K562 (cell line): ENCODE results near the gene HYAL1. TPM values are rescaled to one million over a fixed set of nuclear protein-coding genes. Genes with fewer than 3 reads are reported as not detected.

ENCODE experiments used
- CC2D1A ChIP-seq: fragments of 450-650 bp; IDR thresholded peaks from 2 replicates; pipeline ENCODE4 v1.6.1; 2017; ENCODE audit warnings: mild to moderate bottlenecking
- HDAC1 ChIP-seq, 2 experiments: fragments of 450-650 bp; IDR thresholded peaks; 2 replicates each; pipeline ENCODE4 v1.6.1; 2016 to 2017; ENCODE audit warnings: inconsistent platforms in 1 of 2, mild to moderate bottlenecking in 1 of 2, moderate library complexity in 1 of 2
- MAZ ChIP-seq, 2 experiments: fragments of 450-650 bp in 1 of 2; sonication (generic) in 1 of 2; formaldehyde crosslinking; IDR thresholded peaks in 1 of 2; conservative IDR thresholded peaks in 1 of 2; 2 replicates each; pipeline versions ENCODE4 v1.4.0 to v1.5.0; 2020; ENCODE audit warnings: mild to moderate bottlenecking in 1 of 2, missing genetic modification reagents in 1 of 2
- MEIS2 ChIP-seq: fragments of 450-650 bp; IDR thresholded peaks from 2 replicates; pipeline ENCODE4 v1.6.1; 2014; ENCODE audit warnings: mild to moderate bottlenecking; ENCODE audit not compliant: partially characterized antibody
- PHF21A ChIP-seq: fragments of 450-650 bp; IDR thresholded peaks from 2 replicates; pipeline ENCODE4 v1.6.1; 2017; ENCODE audit warnings: low read depth, borderline replicate concordance
- POLR2AphosphoS5 ChIP-seq: IDR thresholded peaks from 2 replicates; pipeline ENCODE4 v1.6.1; 2011; ENCODE audit warnings: mild to moderate bottlenecking, low read depth, low read length, moderate library complexity; ENCODE audit not compliant: control insufficient read depth, insufficient read depth
- POLR3G ChIP-seq: IDR thresholded peaks from 2 replicates; pipeline ENCODE4 v1.6.1; 2011; ENCODE audit not compliant: insufficient read length, insufficient replicate concordance; ENCODE audit errors: extremely low read depth
- RBFOX2 ChIP-seq: fragments of 200-400 bp; formaldehyde crosslinking; IDR thresholded peaks from 2 replicates; pipeline ENCODE4 v1.6.1; 2017; ENCODE audit warnings: low read depth, mild to moderate bottlenecking, low read length, moderate library complexity
- RBM34 ChIP-seq: fragments of 200-400 bp; formaldehyde crosslinking; IDR thresholded peaks from 2 replicates; pipeline ENCODE4 v1.6.1; 2018; ENCODE audit warnings: low read length, borderline replicate concordance; ENCODE audit not compliant: insufficient read depth
- RFX5 ChIP-seq: IDR thresholded peaks from 2 replicates; pipeline ENCODE4 v1.6.1; 2011; ENCODE audit warnings: low read depth, mild to moderate bottlenecking, improper control_type of control experiment, low read length
- SAFB ChIP-seq: fragments of 200-400 bp; formaldehyde crosslinking; IDR thresholded peaks from 2 replicates; pipeline ENCODE4 v1.6.1; 2017; ENCODE audit warnings: low read depth, low read length, borderline replicate concordance
- SIN3B ChIP-seq: fragments of 450-650 bp; IDR thresholded peaks from 2 replicates; pipeline ENCODE4 v1.6.1; 2017; ENCODE audit warnings: low read depth, mild to moderate bottlenecking, moderate library complexity
- SNIP1 ChIP-seq: fragments of 450-650 bp; IDR thresholded peaks from 2 replicates; pipeline ENCODE4 v1.7.1; 2017; ENCODE audit warnings: low read depth, mild to moderate bottlenecking
- SREBF1 ChIP-seq: fragments of 150-350 bp; IDR thresholded peaks from 2 replicates; pipeline ENCODE4 v1.6.1; 2014; ENCODE audit warnings: antibody characterized with exemption, low read depth, low read length, borderline replicate concordance
- TBL1XR1 ChIP-seq, 2 experiments: IDR thresholded peaks; 2 replicates each; pipeline ENCODE4 v1.6.1; 2012; ENCODE audit warnings: improper control_type of control experiment in 2 of 2, low read length in 2 of 2, mild to moderate bottlenecking in 1 of 2
- YBX1 ChIP-seq: fragments of 450-650 bp; IDR thresholded peaks from 2 replicates; pipeline ENCODE4 v1.7.1; 2016; ENCODE audit warnings: mild to moderate bottlenecking
- ZC3H4 ChIP-seq: sonication (generic); formaldehyde crosslinking; IDR thresholded peaks from 2 replicates; pipeline ENCODE4 v1.9.0; 2021; ENCODE audit warnings: missing genetic modification reagents, borderline replicate concordance
- ZFPM2 ChIP-seq: fragments of 250-450 bp; sonication (Bioruptor Pico); IDR thresholded peaks from 2 replicates; pipeline ENCODE4 v1.5.1; 2022; ENCODE audit warnings: mild to moderate bottlenecking
- ZNF699 ChIP-seq: fragments of 250-450 bp; sonication (Bioruptor Pico); IDR thresholded peaks from 2 replicates; pipeline ENCODE4 v1.8.0; 2021; ENCODE audit warnings: mild to moderate bottlenecking, moderate library complexity; ENCODE audit not compliant: insufficient replicate concordance
- polyA plus RNA-seq, 8 experiments: library from polyadenylated mRNA; depleted of rRNA in 4 of 8; stranded (reverse) in 5 of 8; unstranded in 3 of 8; fragments of >200 nt; fragmentation: Nextera tagmentation in 2 of 8; fragmentation: Illumina TruSeq in 1 of 8; extraction: Ambion mirVana in 2 of 8; extraction: Trizol in 1 of 8; gene quantifications; 2 replicates each; pipeline versions ENCODE4 v1.2.1 to v1.2.3, GENCODE V29; 2011 to 2014; ENCODE audit warnings: inconsistent platforms in 1 of 8, missing spikeins in 1 of 8
- total RNA-seq, 7 experiments: library from RNA; depleted of rRNA in 6 of 7; stranded (reverse); fragments of >200 nt in 6 of 7; fragmentation: Illumina TruSeq in 2 of 7; extraction: Trizol in 2 of 7; gene quantifications; 2 replicates each; pipeline versions ENCODE4 v1.2.1 to v1.2.3, GENCODE V29; 2011 to 2021; ENCODE audit warnings: low replicate concordance in 1 of 7
- TF ChIP-seq, protein P1 (sequence below), 2 experiments: IDR thresholded peaks in 1 of 2; conservative IDR thresholded peaks in 1 of 2; 2 replicates each; pipeline ENCODE4 v1.6.1; 2016; ENCODE audit warnings: low read depth in 2 of 2, mild to moderate bottlenecking in 1 of 2, missing compliant biosample characterization in 1 of 2, missing genetic modification characterization in 1 of 2, moderate library complexity in 1 of 2
- TF ChIP-seq, protein P2 (sequence below): IDR thresholded peaks from 3 replicates; pipeline ENCODE4 v1.6.1; 2011; ENCODE audit warnings: borderline replicate concordance, mild to moderate bottlenecking; ENCODE audit not compliant: insufficient read length, insufficient read depth
- TF ChIP-seq, protein P3 (sequence below): fragments of 250-450 bp; sonication (Bioruptor Pico); IDR thresholded peaks from 2 replicates; pipeline ENCODE4 v1.9.0; 2021; ENCODE audit warnings: mild to moderate bottlenecking, inconsistent platforms

Gene HYAL1
- total and polyA plus RNA-seq, 9 of the 15 experiments (the other 6 are each of a cell fraction or from before 2014, with no cell fraction given): 1.4 to 8.5 (median 4.7) TPM

DNA sequence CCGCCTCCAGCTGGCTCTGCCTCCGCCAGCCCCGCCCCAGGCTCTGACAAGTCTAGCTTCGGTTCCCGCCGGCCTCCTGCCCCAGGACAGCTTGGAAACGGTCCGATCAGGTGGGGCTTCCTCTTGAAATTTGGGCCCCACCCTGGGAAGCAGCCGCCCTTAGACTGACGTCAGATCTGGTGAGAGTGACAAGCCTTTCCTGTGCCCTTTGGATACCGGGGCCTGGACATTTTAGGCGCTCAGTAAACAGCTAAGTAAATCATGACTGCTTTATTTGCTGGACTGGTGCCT is 3.8 kb downstream of the HYAL1 start (continued):
- TF ChIP-seq, protein P1, sequence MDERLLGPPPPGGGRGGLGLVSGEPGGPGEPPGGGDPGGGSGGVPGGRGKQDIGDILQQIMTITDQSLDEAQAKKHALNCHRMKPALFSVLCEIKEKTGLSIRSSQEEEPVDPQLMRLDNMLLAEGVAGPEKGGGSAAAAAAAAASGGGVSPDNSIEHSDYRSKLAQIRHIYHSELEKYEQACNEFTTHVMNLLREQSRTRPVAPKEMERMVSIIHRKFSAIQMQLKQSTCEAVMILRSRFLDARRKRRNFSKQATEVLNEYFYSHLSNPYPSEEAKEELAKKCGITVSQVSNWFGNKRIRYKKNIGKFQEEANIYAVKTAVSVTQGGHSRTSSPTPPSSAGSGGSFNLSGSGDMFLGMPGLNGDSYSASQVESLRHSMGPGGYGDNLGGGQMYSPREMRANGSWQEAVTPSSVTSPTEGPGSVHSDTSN (CRISPR knock-in tag; IDR thresholded peaks at IDR 0.05; ENCODE audit: low read depth): no peak
- TF ChIP-seq, protein P1 (tag; conservative IDR thresholded peaks at IDR 0.05; ENCODE audit: low read depth): peak; percentile 57
- no peak for TF ChIP-seq POLR3G
- TF ChIP-seq TBL1XR1 (IDR thresholded peaks at IDR 0.05; ENCODE audit: low read length in 2 of 2): no peak
- no peak for TF ChIP-seq SNIP1
- no peak for TF ChIP-seq RFX5
- TF ChIP-seq ZC3H4 (CRISPR knock-in tag): no peak
- peak in 1 of 2 experiments; percentile 61; a peak in 2 of 4 replicates for TF ChIP-seq MAZ (CRISPR knock-in tag; conservative IDR thresholded peaks at IDR 0.05 in 1 of 2, IDR thresholded peaks at IDR 0.05 in 1 of 2)
- TF ChIP-seq ZNF699 (CRISPR knock-in tag): no peak
- TF ChIP-seq SIN3B: no peak
- TF ChIP-seq SAFB: no peak
- TF ChIP-seq HDAC1 (IDR thresholded peaks at IDR 0.05): no peak
- peak; percentile 61 for TF ChIP-seq MEIS2
- TF ChIP-seq CC2D1A: no peak
- TF ChIP-seq POLR2AphosphoS5: 0 out of 2 replicates have a peak, but pooled peaks have one; percentile 6
- 0 out of 2 replicates have a peak, but pooled peaks have one; percentile 59 for TF ChIP-seq SREBF1
- TF ChIP-seq PHF21A: no peak
- TF ChIP-seq, protein P2, sequence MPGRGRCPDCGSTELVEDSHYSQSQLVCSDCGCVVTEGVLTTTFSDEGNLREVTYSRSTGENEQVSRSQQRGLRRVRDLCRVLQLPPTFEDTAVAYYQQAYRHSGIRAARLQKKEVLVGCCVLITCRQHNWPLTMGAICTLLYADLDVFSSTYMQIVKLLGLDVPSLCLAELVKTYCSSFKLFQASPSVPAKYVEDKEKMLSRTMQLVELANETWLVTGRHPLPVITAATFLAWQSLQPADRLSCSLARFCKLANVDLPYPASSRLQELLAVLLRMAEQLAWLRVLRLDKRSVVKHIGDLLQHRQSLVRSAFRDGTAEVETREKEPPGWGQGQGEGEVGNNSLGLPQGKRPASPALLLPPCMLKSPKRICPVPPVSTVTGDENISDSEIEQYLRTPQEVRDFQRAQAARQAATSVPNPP: no peak
- TF ChIP-seq YBX1: no peak
- no peak for TF ChIP-seq RBM34
- TF ChIP-seq RBFOX2: no peak
- TF ChIP-seq ZFPM2 (CRISPR knock-in tag): no peak
- TF ChIP-seq, protein P3, sequence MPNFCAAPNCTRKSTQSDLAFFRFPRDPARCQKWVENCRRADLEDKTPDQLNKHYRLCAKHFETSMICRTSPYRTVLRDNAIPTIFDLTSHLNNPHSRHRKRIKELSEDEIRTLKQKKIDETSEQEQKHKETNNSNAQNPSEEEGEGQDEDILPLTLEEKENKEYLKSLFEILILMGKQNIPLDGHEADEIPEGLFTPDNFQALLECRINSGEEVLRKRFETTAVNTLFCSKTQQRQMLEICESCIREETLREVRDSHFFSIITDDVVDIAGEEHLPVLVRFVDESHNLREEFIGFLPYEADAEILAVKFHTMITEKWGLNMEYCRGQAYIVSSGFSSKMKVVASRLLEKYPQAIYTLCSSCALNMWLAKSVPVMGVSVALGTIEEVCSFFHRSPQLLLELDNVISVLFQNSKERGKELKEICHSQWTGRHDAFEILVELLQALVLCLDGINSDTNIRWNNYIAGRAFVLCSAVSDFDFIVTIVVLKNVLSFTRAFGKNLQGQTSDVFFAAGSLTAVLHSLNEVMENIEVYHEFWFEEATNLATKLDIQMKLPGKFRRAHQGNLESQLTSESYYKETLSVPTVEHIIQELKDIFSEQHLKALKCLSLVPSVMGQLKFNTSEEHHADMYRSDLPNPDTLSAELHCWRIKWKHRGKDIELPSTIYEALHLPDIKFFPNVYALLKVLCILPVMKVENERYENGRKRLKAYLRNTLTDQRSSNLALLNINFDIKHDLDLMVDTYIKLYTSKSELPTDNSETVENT (CRISPR knock-in tag): no peak
